DOHH2 (cell line): ENCODE data around the gene GKAP1.

Experiments used
- H3F3A ChIP-seq: fragments of 200-600 bp; sonication (generic), shearing (Covaris generic); 2 replicates; pipeline ENCODE4 v1.6.0; 2016; ENCODE audit warnings: antibody characterized with exemption, mild to moderate bottlenecking; ENCODE audit not compliant: control insufficient read depth, insufficient read depth
- H3K27ac ChIP-seq: fragments of 200-600 bp; sonication (generic); 2 replicates; pipeline ENCODE4 v1.5.1; 2014; ENCODE audit warnings: low read depth, mild to moderate bottlenecking, low read length, moderate library complexity
- H3K27me3 ChIP-seq: fragments of 200-600 bp; sonication (generic); 2 replicates; pipeline ENCODE4 v1.6.1; 2014; ENCODE audit warnings: mild to moderate bottlenecking, low read length, mixed read lengths; ENCODE audit not compliant: control insufficient read depth
- H3K36me3 ChIP-seq: fragments of 200-600 bp; sonication (generic); 2 replicates; pipeline ENCODE4 v1.6.1; 2014; ENCODE audit warnings: mild to moderate bottlenecking, low read length, moderate library complexity, mixed read lengths; ENCODE audit not compliant: control insufficient read depth
- H3K4me1 ChIP-seq: fragments of 200-600 bp; sonication (generic); 2 replicates; pipeline ENCODE4 v1.6.1; 2014; ENCODE audit warnings: mild to moderate bottlenecking, low read length, mixed read lengths; ENCODE audit not compliant: control insufficient read depth
- H3K4me2 ChIP-seq: fragments of 200-600 bp; sonication (generic); 2 replicates; pipeline ENCODE4 v1.6.0; 2014; ENCODE audit warnings: mild to moderate bottlenecking, low read length, moderate library complexity
- H3K4me3 ChIP-seq: fragments of 200-600 bp; sonication (generic); 2 replicates; pipeline ENCODE4 v1.5.1; 2014; ENCODE audit warnings: mild to moderate bottlenecking, low read length, mixed read lengths
- H3K79me2 ChIP-seq: fragments of 200-600 bp; sonication (generic); 2 replicates; pipeline ENCODE4 v1.6.1; 2014; ENCODE audit warnings: mild to moderate bottlenecking, low read length, mixed read lengths; ENCODE audit not compliant: control insufficient read depth
- H3K9me2 ChIP-seq: fragments of 200-600 bp; sonication (generic); replicated peaks from 2 replicates; pipeline ENCODE4 v1.6.1; 2014; ENCODE audit warnings: mild to moderate bottlenecking, low read length, mixed read lengths; ENCODE audit not compliant: control insufficient read depth
- H3K9me3 ChIP-seq: fragments of 200-600 bp; sonication (generic); 2 replicates; pipeline ENCODE4 v1.6.1; 2014; ENCODE audit warnings: antibody characterized with exemption, low read length, mixed read lengths; ENCODE audit not compliant: control insufficient read depth, insufficient read depth
- H4K20me1 ChIP-seq: fragments of 200-600 bp; sonication (generic); 2 replicates; pipeline ENCODE4 v1.6.0; 2014; ENCODE audit warnings: low read depth, mild to moderate bottlenecking, antibody characterized with exemption, low read length, moderate library complexity; ENCODE audit not compliant: control insufficient read depth, insufficient read depth
- CTCF ChIP-seq: fragments of 200-600 bp; sonication (generic); IDR thresholded peaks from one replicate; pipeline ENCODE4 v1.5.1; 2014; ENCODE audit warnings: antibody characterized with exemption, mild to moderate bottlenecking, low read depth, low read length; ENCODE audit not compliant: poor library complexity, severe bottlenecking
- EZH2phosphoT487 ChIP-seq: fragments of 200-600 bp; sonication (generic); IDR thresholded peaks from 2 replicates; pipeline ENCODE4 v1.6.1; 2017; ENCODE audit warnings: borderline replicate concordance, mild to moderate bottlenecking, antibody characterized with exemption, low read length, moderate library complexity, mixed read lengths

The GKAP1 gene

GRCh38 chr9:83701769-83702168 lies 115.8 kb downstream of the GKAP1 start:
- TF ChIP-seq EZH2phosphoT487 (no peak), CTCF (no peak)
- Histone ChIP-seq H3K4me3 (peak overlapping the region; percentile 18), H3F3A (no peaks in the 10 kb centered on the region), H3K27me3 (no peaks in the 10 kb centered on the region), H3K27ac (no peak overlapping the region), H4K20me1 (peaks cover 9% of the 10 kb centered on the region), H3K4me2 (peak overlapping the region; percentile 35), H3K4me1 (peaks cover 81% of the 10 kb centered on the region), H3K9me3 (no peaks in the 10 kb centered on the region), H3K36me3 (peaks cover 18% of the 10 kb centered on the region), H3K79me2 (peaks cover 100% of the 10 kb centered on the region), H3K9me2 (no peaks in the 10 kb centered on the region)

GRCh38 chr9:83701286-83701685 lies 116.3 kb downstream of the GKAP1 start:
- Histone ChIP-seq H3K4me2 (peak overlapping the region; percentile 35; the same call in 1 of the 2 replicates), H3K79me2 (peaks cover 100% of the 10 kb centered on the region), H3K4me3 (no peak overlapping the region), H3K4me1 (peaks cover 83% of the 10 kb centered on the region), H3F3A (no peaks in the 10 kb centered on the region), H3K27ac (no peak overlapping the region), H3K9me3 (no peaks in the 10 kb centered on the region), H4K20me1 (peaks cover 4% of the 10 kb centered on the region), H3K9me2 (no peaks in the 10 kb centered on the region), H3K36me3 (peaks cover 13% of the 10 kb centered on the region), H3K27me3 (no peaks in the 10 kb centered on the region)
- TF ChIP-seq CTCF, result no peak
- TF ChIP-seq EZH2phosphoT487, result no peak

- H3K4me1 ChIP-seq, result peaks cover 88% of the 10 kb centered on the region
- H3K27me3 ChIP-seq, result no peaks in the 10 kb centered on the region
- peaks cover 3% of the 10 kb centered on the region; the same call in 1 of the 2 replicates for H3K36me3 ChIP-seq
- no peaks in the 10 kb centered on the region for H3K9me2 ChIP-seq
- TF ChIP-seq CTCF (no peak), EZH2phosphoT487 (no peak)
- peaks cover 2% of the 10 kb centered on the region; the same call in 1 of the 2 replicates for H4K20me1 ChIP-seq
- H3K79me2 ChIP-seq, result peaks cover 100% of the 10 kb centered on the region
- peak overlapping the region; percentile 4 for H3K4me2 ChIP-seq
- H3K9me3 ChIP-seq, result no peaks in the 10 kb centered on the region
- H3K4me3 ChIP-seq, result no peak overlapping the region
- no peaks in the 10 kb centered on the region for H3F3A ChIP-seq
- no peak overlapping the region for H3K27ac ChIP-seq
Measured at GRCh38 chr9:83699615-83700014, 118.0 kb downstream of the GKAP1 start.
